DMS 273 (cell line): ENCODE measurements around the gene ZNF341.
"Not testable (repeated sequence)": the region's sequence is repeated elsewhere in the genome, so short reads cannot be mapped to it uniquely, and the experiment has no call there.

Experiments
- DNase-seq: peaks from one replicate; lab custom pipeline; 2025; ENCODE audit not compliant: unreplicated experiment; lab: John Stamatoyannopoulos, UW

The ZNF341 gene

GRCh38 chr20:33728463-33728862 lies 3.3 kb upstream of the ZNF341 start:
- DNase-seq: no peak

- DNase-seq: no peak
Measured at GRCh38 chr20:33729101-33729500, 2.7 kb upstream of the ZNF341 start.

- no peak for DNase-seq
Measured at GRCh38 chr20:33730946-33731692, 677 bp upstream of the ZNF341 start.

GRCh38 chr20:33732166-33732970 lies 572 bp downstream of the ZNF341 start:
- DNase-seq: peak; percentile 99

- DNase-seq: no peak
Measured at GRCh38 chr20:33733654-33734576, 2.1 kb downstream of the ZNF341 start.

- no peak for DNase-seq
Measured at GRCh38 chr20:33736962-33737361, 5.2 kb downstream of the ZNF341 start.

GRCh38 chr20:33739493-33739892 lies 7.7 kb downstream of the ZNF341 start:
- no peak for DNase-seq

- DNase-seq: no peak
Measured at GRCh38 chr20:33740189-33740588, 8.4 kb downstream of the ZNF341 start.

- no peak for DNase-seq
Measured at GRCh38 chr20:33744181-33744580, 12.4 kb downstream of the ZNF341 start.

- no peak for DNase-seq
Measured at GRCh38 chr20:33744773-33745385, 13.1 kb downstream of the ZNF341 start.

- DNase-seq: no peak
Measured at GRCh38 chr20:33746325-33746998, 14.7 kb downstream of the ZNF341 start.

GRCh38 chr20:33751775-33752174 lies 20.0 kb downstream of the ZNF341 start:
- no peak for DNase-seq

GRCh38 chr20:33753143-33753542 lies 21.3 kb downstream of the ZNF341 start:
- DNase-seq: no peak

GRCh38 chr20:33753763-33754162 lies 22.0 kb downstream of the ZNF341 start:
- no peak for DNase-seq

- DNase-seq: not testable (repeated sequence)
Measured at GRCh38 chr20:33755936-33756490, 24.2 kb downstream of the ZNF341 start.

GRCh38 chr20:33757046-33757445 lies 25.2 kb downstream of the ZNF341 start:
- DNase-seq: no peak

GRCh38 chr20:33757458-33757857 lies 25.7 kb downstream of the ZNF341 start:
- no peak for DNase-seq

GRCh38 chr20:33761698-33762250 lies 30.0 kb downstream of the ZNF341 start:
- no peak for DNase-seq

GRCh38 chr20:33765099-33765498 lies 33.3 kb downstream of the ZNF341 start:
- DNase-seq: no peak

GRCh38 chr20:33765592-33765991 lies 33.8 kb downstream of the ZNF341 start:
- DNase-seq: no peak
